Right lobe of liver (tissue), 6 donors: ENCODE data around the gene H1-8. TPM values are rescaled to one million over a fixed set of nuclear protein-coding genes. Genes with fewer than 3 reads are reported as not detected.

Experiments used
- ATAC-seq, 4 donors: fragments of 200-7000 bp; cut with Tn5 transposase; one replicate each; pipeline ENCODE4 v1.9.1; 2020; ENCODE audit warnings: mild to moderate bottlenecking in 4 of 4, moderate library complexity in 4 of 4
- DNase-seq, 3 donors: peaks; one replicate each; pipeline ENCODE4 v3.0.0-alpha.2; 2020
- H3K27ac ChIP-seq, 3 donors: fragments of 200-600 bp; one replicate each; pipeline ENCODE4 v1.8.0; 2022
- H3K27me3 ChIP-seq, 2 donors: fragments of 200-600 bp; one replicate each; pipeline ENCODE4 v1.8.0; 2022
- H3K36me3 ChIP-seq, 4 donors: fragments of 200-600 bp; sonication (generic) in 1 of 4; one replicate each; pipeline versions ENCODE4 v1.5.1 to v1.8.0; 2017 to 2022; ENCODE audit warnings: control low read depth in 1 of 4
- H3K4me1 ChIP-seq, 4 donors: fragments of 200-600 bp; sonication (generic) in 1 of 4; one replicate each; pipeline versions ENCODE4 v1.5.1 to v1.8.0; 2017 to 2022; ENCODE audit warnings: control low read depth in 1 of 4
- H3K4me3 ChIP-seq, 3 donors: fragments of 200-600 bp; one replicate each; pipeline ENCODE4 v1.8.0; 2022
- H3K9me3 ChIP-seq, 4 donors: fragments of 200-600 bp; sonication (generic) in 1 of 4; one replicate each; pipeline versions ENCODE4 v1.5.1 to v1.8.0; 2017 to 2022; ENCODE audit warnings: control low read depth in 1 of 4
- POLR2A ChIP-seq: fragments of 450-650 bp; IDR thresholded peaks from one replicate; pipeline ENCODE4 v1.6.1; 2017; ENCODE audit warnings: antibody characterized with exemption, mild to moderate bottlenecking
- WGBS: methylation state at CpG from one replicate; pipeline ENCODE4 v1.1.6; 2018; ENCODE audit warnings: low coverage, low lambda C conversion rate; ENCODE audit not compliant: insufficient coverage; ENCODE audit errors: missing lambda C conversion rate; 5-methylcytosine and 5-hydroxymethylcytosine counted together
- intact Hi-C, 2 donors: fragments of 100-400 bp; cut with DNase I; formaldehyde crosslinking; loops; one replicate each; pipeline versions ENCODE4 v1.11.2 to v1.14.1; 2022
- total RNA-seq, 6 experiments: library from RNA; depleted of rRNA in 2 of 6; stranded (reverse); fragments of >200 nt in 2 of 6; fragmentation: NEBNext Ultra II Directional in 3 of 6; extraction: Animal tissue kit (Norgen Biotek cat#: 25700) in 3 of 6; gene quantifications; one replicate each; pipeline versions ENCODE4 v1.1.0 to v1.2.4, GENCODE V29; 2016 to 2023
- TF ChIP-seq, protein P1 (sequence below), 4 donors: fragments of 200-600 bp in 3 of 4; fragments of 450-650 bp in 1 of 4; IDR thresholded peaks; one replicate each; pipeline versions ENCODE4 v1.5.1 to v1.8.0; 2016 to 2022; ENCODE audit warnings: antibody characterized with exemption in 4 of 4, mild to moderate bottlenecking in 2 of 4
- donor health status: DM: no; HTN: yes; CAD: no.
- donor health status: DM: no; HTN: no; CAD: no.
- donor health status: DM: no; HTN: no; CAD: no.
- donor health status: DM: no; HTN: yes; CAD: no.
- donor health status: DM: no; HTN: yes; CAD: no.

Gene H1-8
- total RNA-seq, 6 experiments from 2014 or later = not detected

DNA sequence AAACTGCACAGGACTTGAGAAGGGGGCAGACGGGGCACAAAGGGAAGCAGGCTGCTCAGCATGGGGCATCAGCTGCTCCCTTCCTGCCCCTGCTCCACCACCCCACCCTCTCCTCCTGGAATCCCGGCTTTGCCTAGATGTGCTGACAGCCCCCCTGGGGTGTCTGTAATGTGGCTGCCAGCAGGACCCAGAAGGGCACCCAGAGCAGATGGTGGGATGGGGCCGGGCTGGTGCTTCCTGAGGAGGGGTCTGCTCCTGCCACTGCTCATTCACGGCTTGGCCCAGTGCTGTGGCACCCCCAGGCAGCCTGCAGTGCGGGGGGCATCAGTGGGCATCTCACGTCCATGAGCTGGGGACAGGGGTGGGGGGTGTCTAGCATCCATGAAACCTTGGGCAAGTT lies 10.2 kb downstream of the H1-8 start:
- Histone ChIP-seq H3K4me1 (peaks cover 0 to 5% (median 0%) of the 10 kb centered on the region in 4 donors), H3K4me3 (no peak overlapping the region), H3K9me3 (no peaks in the 10 kb centered on the region), H3K27me3 (no peaks in the 10 kb centered on the region), H3K36me3 (no peaks in the 10 kb centered on the region), H3K27ac (no peak overlapping the region)
- intact Hi-C loops = no loop called here
- DNase-seq = no peak
- no CpG with 5 or more reads among the region's 6 CpGs for WGBS
- no peak for ATAC-seq
- TF ChIP-seq POLR2A = no peak
- TF ChIP-seq, protein P1, sequence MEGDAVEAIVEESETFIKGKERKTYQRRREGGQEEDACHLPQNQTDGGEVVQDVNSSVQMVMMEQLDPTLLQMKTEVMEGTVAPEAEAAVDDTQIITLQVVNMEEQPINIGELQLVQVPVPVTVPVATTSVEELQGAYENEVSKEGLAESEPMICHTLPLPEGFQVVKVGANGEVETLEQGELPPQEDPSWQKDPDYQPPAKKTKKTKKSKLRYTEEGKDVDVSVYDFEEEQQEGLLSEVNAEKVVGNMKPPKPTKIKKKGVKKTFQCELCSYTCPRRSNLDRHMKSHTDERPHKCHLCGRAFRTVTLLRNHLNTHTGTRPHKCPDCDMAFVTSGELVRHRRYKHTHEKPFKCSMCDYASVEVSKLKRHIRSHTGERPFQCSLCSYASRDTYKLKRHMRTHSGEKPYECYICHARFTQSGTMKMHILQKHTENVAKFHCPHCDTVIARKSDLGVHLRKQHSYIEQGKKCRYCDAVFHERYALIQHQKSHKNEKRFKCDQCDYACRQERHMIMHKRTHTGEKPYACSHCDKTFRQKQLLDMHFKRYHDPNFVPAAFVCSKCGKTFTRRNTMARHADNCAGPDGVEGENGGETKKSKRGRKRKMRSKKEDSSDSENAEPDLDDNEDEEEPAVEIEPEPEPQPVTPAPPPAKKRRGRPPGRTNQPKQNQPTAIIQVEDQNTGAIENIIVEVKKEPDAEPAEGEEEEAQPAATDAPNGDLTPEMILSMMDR (IDR thresholded peaks at IDR 0.05) = no peak

GRCh38 chr3:129553719-129554118 lies 10.7 kb downstream of the H1-8 start:
- TF ChIP-seq, protein P1 (IDR thresholded peaks at IDR 0.05) = no peak
- TF ChIP-seq POLR2A = no peak
- WGBS = 41% methylated on average over 11 of the region's 15 CpGs
- intact Hi-C loops = no loop called here
- Histone ChIP-seq H3K9me3 (no peaks in the 10 kb centered on the region), H3K27ac (no peak overlapping the region), H3K4me3 (no peak overlapping the region), H3K36me3 (no peaks in the 10 kb centered on the region), H3K4me1 (peaks cover 0 to 5% (median 0%) of the 10 kb centered on the region in 4 donors), H3K27me3 (no peaks in the 10 kb centered on the region)
- DNase-seq (peak in 1 of 3 donors; percentile 51), ATAC-seq (peak in 1 of 4 donors; percentile 12)

- peaks cover 0 to 5% (median 0%) of the 10 kb centered on the region in 4 donors for H3K4me1 ChIP-seq
- intact Hi-C loops = no loop called here
- DNase-seq = peak in 1 of 3 donors; percentile 46
- no peaks in the 10 kb centered on the region for H3K36me3 ChIP-seq
- no peak overlapping the region for H3K27ac ChIP-seq
- WGBS = 42% methylated on average over 6 of the region's 13 CpGs
- TF ChIP-seq POLR2A = no peak
- TF ChIP-seq, protein P1 (IDR thresholded peaks at IDR 0.05) = no peak
- H3K4me3 ChIP-seq = no peak overlapping the region
- ATAC-seq = peak in 1 of 4 donors; percentile 6
- no peaks in the 10 kb centered on the region for H3K27me3 ChIP-seq
- no peaks in the 10 kb centered on the region for H3K9me3 ChIP-seq
These were observed 11.6 kb downstream of the H1-8 start for GRCh38 chr3:129554356-129555152.

GRCh38 chr3:129555153-129555550 lies 12.2 kb downstream of the H1-8 start:
- Histone ChIP-seq H3K9me3 (no peaks in the 10 kb centered on the region), H3K4me3 (no peak overlapping the region), H3K4me1 (peaks cover 0 to 5% (median 0%) of the 10 kb centered on the region in 4 donors), H3K27me3 (no peaks in the 10 kb centered on the region), H3K27ac (no peak overlapping the region), H3K36me3 (no peaks in the 10 kb centered on the region)
- intact Hi-C loops = no loop called here
- no peak for TF ChIP-seq POLR2A
- TF ChIP-seq, protein P1 (IDR thresholded peaks at IDR 0.05) = no peak
- WGBS = 71% methylated on average over 6 of the region's 15 CpGs
- ATAC-seq = no peak
- peak in 1 of 3 donors; percentile 20 for DNase-seq
